Dedifferentiated amniotic fluid mesenchymal stem cell (primary cell): ENCODE data around the gene INSRR.

ENCODE experiments used
- DNase-seq: peaks from one replicate; pipeline ENCODE4 v3.0.0-alpha.2; 2016; ENCODE audit errors: extremely low spot score

The INSRR gene

DNA sequence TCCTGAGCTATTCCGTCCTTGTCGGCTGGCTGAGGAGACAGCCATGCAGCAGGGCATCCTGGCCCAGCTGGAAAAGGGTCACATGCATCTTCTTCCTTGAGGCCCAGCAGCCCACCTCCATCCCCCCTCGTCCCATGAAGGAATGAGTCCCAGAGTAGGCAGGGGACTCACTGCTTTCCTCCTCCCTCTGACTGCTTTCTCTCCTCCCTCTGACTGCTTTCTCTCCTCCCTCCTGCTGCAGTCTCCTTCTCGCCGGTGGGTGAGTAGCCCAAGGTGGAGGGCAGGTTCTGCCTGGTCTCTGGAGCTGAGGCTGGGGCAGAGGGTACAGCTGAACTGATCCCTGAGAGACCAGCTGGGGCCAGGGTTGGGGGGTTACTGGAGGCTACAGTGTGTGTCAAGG lies 15.2 kb upstream of the INSRR start:
- DNase-seq, result no peak

DNA sequence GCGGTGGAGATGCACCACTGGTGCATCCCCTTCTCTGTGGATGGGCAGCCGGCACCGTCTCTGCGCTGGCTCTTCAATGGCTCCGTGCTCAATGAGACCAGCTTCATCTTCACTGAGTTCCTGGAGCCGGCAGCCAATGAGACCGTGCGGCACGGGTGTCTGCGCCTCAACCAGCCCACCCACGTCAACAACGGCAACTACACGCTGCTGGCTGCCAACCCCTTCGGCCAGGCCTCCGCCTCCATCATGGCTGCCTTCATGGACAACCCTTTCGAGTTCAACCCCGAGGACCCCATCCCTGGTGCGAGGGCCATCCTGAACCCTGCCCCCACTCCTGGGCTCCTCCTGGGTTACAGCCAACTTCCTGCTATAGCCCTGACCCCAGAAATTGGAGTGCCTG lies 14.7 kb upstream of the INSRR start:
- DNase-seq, result no peak

DNA sequence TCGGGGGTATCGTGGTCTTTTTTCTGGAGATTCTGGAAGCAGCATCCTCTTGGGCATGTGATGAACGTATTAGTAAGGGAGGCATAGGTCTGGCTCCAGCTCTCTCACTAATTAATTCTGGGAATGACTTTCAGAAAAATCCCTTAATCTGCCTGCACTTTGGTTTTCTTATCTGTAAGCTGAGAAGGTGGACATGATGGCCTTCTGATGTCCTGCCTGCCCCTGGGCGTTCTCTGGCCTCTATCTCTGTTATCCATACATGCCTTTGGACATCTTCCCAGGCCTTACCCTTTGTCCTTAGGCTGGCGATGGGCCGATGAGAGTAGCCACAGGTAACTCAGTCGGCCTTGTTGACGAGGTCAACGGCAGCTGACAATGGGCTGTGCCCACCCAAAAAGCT lies 10.5 kb upstream of the INSRR start:
- DNase-seq, result no peak

DNA sequence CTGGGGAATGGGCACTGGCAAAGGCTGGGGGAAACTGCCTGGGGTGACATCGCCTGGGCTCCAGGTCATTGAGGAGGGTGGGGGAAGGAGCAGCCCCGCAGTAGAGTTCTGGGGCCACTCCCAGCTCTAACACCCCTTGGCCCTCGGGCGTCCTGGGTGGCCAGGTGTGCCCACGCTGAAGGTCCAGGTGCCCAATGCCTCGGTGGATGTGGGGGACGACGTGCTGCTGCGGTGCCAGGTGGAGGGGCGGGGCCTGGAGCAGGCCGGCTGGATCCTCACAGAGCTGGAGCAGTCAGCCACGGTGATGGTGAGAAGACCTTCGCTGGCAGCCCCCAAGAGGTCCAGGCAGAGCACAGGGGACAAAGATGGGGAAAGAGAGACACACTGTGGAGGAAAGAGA lies 9.4 kb upstream of the INSRR start:
- DNase-seq, result no peak

DNA sequence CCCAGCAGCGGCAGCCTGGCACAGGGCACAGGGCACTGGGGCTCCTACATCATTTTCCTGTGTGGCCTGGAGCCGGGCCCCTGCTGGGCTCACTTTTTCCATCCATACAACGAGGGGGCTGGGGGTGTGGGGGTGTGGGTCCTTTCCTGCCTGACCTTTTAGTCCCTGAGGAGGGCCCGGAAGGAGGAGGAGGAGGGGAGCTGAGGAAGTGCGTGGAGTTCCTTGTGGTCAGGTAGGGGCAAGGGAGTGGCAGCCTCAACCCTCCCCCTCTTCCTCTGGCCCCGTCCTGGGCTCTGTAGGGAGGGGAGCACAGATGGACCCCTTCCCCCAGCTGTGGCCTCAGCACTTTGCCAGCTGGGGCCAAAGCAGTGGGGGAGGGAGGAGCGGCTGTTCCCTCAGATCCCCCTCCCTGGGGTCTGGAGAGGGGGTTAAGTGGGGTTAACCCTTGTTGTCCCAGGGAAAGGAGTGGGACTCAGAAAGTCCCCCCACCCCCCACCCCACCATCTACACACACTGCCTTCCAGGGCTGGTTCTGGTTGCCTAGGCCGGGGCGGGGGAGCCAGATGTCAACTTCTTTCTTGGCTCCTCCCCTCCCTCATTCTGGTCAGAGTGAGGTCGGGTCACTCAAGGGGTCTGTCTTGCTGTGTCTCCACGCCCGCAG lies 7.5 kb upstream of the INSRR start:
- no peak for DNase-seq

DNA sequence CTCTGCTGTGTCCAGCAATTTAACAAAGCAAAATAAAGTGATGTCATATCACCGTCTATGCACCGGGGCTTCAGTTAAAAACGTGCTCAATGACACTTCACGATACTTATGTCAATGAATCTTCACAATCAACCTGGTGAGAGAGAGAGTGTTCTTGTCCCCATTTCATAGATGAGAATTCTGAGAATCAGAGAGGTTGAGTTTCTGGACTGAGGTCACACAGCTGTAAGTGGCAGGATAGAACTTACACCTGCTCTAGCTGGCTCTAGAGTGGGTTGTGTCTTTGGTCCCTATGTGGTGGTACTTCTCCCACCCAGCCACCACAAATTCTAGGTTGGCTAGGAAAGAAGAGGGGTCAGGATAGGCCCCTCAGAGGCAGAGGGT lies 6.9 kb upstream of the INSRR start:
- DNase-seq, result no peak

DNA sequence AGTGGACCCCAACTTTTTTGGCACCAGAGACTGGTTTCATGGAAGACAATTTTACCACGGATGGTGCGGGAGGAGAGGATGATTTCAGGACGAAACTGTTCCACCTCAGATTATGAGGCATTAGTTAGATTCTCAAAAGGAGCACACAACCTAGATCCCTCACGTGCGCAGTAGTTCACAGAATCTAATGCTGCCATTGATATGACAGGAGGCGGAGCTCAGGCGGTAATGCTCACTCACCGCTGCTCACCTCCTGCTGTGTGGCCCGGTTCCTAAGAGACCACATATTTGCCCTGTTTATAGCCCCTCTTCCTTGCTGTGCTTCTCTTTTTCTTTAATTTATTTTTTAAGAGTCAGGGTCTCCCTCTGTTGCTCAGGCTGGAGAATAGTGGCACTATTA lies 6.3 kb upstream of the INSRR start:
- DNase-seq, result no peak

DNA sequence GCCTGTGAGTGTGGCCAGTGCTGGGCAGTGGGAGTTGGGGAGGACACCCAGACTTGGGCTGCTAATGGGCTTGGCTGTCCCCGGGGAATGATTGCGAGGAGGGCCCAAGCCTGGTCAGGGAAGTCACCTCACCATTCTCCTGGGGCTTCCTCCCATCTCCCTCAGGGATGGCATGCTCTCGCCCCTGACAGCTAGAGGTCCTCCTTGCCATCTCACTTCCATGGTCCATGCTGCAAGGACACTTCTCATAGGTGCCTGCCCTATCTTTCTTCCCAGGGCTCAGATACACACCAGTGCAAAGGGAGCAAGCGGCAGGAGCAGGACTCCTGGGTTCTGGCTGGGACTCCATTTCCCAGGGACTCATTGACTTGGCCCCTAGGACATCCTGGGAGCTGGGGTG lies 5.9 kb upstream of the INSRR start:
- no peak for DNase-seq

DNA sequence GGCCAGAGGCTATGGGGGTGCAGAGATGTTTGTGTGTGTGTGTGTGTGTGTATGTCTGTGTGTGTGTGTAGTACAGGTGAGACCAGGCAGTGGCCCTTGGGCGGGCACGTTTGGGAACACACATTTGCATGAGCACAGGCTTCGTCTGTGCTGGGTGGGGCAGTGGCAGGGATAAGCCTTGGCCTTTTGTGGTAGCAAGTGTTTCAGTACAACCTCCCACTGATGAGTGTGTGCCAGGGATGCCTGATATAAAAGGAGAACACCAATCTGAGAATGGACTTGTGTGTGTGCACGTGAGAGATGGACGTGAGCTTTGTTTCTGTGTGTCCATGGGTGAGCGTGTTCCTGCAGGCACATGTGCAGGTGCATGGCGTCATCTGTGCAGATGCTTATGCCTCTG lies 4.7 kb upstream of the INSRR start:
- no peak for DNase-seq

DNA sequence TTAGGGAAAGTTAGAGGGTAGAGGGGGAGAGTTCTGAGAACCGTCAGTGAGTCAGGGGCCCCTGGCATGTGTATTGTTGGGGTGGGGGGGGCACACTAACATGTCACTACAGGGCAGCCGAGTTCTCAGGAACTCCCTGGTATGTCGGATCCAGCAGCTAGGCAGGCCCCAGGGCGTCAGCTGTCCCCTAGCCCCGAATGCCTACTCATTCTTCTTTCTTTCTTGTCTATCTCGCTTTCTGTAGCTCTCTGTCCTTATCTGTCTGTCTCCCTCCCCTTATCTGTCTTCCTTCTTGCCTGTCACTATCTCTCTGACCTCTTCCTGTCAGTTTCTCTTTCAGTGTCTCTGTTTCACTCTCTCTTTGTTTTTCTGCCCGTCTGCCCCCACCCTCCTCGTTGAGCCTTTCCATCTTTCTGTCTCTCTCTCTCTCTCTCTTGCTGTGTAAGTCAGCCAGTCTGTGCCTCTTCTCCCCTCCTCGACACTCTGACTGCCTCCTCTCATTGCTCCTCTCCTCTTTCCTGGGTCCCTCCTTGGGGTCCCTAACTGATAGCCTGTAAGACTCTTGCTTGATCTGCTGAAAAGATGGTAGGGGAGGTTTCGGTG lies 4.2 kb upstream of the INSRR start:
- DNase-seq, result no peak

DNA sequence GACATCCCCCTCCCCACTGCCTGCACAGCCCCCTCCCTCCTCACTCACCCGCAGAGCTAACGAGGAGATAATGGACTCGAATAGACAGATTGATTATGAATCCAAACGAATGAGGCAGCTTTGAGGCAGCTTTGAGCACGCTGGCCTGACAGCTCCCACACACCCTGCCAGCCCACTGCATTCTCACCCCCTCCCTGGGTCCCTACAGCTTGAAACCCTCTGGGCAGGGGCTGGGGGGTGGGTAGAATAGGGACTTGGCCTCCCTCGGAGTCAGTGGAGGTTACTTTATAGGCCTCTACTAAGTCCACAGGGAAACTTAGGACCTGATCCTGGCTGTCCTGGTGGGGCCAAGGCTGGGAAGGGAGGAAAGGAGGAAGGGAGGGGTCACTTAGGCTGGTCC lies 3.7 kb upstream of the INSRR start:
- DNase-seq, result no peak

DNA sequence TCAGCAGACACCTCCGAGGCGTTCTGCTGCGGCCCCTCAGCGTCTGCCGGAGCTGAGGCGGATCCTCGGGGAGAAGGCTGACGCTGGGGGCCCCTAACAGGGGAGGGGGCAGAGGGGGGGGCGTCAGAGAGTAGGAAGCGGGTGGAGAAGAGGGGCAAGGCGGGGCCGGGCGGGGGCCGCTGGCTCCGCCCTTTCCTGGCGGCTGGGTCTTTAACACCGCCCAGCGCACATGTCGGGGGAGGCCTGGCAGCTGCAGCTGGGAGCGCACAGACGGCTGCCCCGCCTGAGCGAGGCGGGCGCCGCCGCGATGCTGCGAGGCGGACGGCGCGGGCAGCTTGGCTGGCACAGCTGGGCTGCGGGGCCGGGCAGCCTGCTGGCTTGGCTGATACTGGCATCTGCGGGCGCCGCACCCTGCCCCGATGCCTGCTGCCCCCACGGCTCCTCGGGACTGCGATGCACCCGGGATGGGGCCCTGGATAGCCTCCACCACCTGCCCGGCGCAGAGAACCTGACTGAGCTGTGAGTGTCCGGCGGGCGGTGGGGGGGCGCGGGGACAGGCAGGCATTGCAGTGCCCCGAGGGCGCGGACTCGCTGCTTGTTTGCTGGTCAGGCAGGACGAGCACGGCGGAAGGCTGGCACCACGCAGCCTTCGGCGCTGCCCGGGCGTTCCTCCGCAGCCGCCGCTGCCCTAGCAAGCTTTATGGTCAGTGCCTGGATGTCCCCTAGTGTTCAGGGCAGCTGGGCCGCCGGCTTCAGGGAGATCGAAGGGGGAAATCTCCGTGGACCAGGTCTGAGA lies 1.9 kb upstream of the INSRR start, which contains the start of gene NTRK1:
Gene NTRK1, plus strand, starts transcription at position 238 of the 796 bp plus-strand sequence. Its CDS starts 70 bp downstream, at position 308.
- DNase-seq, result no peak

DNA sequence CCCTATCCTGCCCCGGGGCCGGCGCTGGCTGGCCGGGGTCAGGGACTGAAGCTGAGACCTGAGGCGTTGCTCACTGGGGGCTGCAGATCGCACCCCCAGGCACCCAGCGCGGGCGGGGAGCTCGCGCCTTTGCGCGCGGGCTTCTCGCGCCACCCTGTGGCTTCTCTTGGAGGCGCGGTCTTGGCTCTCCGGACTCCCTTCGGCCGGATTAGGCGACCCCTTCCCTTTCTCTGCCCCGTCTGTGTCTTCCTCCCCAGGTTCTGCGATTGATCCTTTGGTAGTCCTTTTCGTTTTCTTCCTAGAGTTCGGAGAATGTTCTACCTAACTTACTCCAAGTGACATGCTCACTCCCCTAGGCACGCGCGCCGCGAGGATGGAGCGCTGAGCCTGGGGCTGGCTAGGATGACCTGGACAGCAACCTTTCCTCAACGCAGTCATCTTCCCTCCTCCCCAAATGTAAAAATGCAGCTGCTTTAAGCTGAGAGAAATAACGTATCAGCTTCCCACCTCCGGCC lies 1.3 kb upstream of the INSRR start:
- DNase-seq, result peak; percentile 22

DNA sequence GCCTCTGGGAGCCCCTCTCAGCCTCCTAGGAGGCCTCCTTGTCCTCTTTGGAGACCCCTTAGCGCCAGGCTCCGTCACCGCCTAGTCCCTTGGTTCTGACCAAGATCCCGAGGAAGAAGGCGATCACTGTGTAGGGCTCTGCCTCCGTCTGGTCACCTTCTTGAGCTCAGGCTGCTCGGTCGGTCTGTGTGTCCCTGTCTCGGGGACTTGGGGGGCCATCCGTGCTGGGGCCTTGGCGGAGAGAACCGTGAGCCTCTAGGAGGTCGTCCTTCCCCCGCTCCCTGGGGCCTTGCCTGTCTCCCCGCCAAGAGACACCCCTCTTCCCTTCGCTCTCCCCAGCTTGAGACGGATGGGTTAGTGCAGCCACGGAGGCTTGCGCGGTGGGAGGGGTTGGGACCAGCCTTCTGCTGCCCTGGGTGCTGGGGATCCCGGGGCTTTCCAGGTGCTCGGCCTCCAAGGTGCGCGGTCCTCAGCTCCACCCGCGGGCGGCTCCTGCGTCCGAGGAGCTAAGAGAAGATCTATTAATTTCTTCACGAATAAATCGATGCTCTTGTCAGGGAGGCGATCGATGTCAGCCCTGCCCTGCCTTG lies 701 bp upstream of the INSRR start:
- no peak for DNase-seq

DNA sequence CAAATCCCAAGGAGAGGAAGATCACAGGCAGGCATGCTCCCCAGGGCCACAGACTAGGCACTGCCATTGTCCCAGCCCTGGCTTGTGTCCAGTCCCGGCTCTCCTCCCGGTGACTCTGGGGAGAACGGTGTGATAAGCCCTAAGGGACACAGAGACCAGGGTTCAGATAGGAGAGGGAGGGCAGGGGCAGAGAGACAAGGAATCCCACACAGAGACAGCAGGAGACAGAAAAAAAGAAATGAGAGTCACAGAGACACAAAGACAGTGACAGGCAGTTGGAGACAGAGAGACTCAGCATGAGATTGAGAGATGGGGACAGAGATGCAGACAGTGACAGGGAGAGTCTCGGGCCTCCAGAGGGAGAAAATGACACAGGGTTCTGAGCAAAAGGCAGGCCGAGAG lies 361 bp downstream of the INSRR start:
- no peak for DNase-seq

DNA sequence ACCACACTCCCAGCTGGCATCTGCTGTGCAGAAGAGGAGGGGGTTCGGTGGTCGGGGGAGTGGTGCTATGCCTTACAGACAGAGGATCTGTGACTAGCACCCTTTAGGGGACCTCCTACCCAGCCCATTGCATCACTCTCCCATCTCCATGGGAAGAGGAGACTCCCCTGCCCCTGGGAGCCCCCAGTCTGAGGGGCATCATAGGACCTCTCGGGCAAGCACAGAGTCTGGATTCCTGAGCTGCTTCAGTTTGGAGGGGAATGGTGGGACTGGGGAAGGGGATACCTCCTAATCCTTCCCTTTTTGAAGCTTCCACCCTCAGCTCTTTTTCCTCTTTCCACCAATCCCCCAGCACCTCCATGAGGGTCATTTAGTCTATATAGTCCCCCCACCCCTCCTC lies 1.4 kb downstream of the INSRR start:
- DNase-seq, result no peak

DNA sequence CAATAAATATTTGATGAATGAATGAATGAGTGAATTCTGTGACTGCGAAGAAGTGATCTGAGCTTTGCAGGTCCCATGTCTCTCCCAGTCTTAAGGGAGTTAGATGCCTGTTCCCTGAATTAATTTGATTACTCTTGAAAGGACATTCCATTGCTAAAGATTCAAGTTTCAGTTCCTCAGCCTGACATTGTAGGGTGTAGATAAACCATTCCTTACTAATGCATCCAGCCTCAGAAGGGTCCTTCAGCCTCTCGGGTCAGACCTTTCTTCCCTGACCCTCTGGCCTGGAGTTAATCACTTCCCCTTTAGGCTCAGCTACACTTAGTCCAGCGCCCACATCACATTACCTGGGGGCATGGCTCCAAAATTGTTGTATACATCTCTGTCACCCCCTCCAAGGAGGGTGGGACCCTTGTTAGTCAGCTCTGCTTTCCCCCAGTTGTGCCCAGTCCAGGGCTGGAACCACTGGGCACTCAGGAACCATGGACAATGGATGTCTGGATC lies 2.6 kb downstream of the INSRR start:
- no peak for DNase-seq

DNA sequence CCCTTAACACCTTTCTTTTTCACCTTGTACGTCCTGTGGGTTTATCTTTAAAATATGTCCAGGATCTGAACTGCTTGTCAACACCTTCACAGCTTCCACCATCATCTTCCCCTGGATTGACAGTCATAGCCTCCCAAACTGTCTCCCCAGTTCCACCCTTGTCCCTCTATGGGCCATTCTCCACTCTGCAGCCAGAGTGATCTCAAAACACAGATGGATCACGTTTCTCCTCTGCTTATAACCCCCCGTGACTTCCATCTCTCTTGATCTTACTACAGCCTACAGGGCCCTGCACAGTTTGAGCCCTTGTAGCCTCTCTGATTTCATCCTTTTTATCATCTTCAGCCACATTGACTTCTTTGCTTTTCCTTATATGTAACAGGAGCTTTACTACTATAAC lies 4.3 kb downstream of the INSRR start:
- no peak for DNase-seq

DNA sequence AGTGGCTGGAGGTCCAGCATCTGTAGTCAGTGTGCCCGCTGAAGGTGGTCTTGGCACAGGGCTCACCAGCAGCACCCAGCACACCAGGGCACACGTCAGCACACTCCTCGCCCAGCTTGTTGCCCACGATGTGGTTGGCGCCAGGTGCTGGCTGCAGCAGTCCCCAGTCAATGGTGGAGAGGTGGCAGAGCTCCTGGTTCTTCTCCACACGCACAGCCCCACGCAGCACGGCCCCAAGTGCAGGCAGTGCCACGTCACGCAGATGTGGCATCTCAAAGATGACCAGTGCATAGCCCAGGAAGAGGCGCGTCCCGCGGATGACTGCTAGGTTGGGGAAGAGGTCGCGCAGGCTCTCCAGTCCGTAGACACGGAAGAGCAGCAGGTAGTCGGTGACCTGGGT lies 5.2 kb downstream of the INSRR start:
- no peak for DNase-seq

DNA sequence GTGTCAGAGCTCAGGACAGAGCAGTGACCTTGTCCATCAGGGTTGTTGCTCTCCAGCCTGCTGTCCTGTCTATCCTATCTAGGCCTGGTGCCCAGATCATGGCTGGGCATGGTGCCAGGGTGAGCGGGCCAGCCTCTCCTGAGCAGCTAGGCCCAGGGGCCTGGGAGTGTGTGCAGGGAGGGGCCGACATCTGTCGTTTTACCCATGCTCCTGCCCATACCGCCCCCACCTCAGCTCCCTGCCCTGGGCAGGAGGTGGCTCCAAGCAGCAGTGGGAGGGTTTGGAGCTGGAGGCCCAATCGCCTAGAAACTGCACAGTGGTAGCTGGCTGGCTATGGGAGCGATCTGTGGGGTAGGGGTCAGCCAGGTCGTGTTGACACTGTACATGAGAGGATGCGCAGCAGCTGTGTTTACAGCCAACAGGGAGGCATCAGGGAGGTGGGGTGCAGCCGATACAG lies 6.5 kb downstream of the INSRR start:
- DNase-seq, result no peak

DNA sequence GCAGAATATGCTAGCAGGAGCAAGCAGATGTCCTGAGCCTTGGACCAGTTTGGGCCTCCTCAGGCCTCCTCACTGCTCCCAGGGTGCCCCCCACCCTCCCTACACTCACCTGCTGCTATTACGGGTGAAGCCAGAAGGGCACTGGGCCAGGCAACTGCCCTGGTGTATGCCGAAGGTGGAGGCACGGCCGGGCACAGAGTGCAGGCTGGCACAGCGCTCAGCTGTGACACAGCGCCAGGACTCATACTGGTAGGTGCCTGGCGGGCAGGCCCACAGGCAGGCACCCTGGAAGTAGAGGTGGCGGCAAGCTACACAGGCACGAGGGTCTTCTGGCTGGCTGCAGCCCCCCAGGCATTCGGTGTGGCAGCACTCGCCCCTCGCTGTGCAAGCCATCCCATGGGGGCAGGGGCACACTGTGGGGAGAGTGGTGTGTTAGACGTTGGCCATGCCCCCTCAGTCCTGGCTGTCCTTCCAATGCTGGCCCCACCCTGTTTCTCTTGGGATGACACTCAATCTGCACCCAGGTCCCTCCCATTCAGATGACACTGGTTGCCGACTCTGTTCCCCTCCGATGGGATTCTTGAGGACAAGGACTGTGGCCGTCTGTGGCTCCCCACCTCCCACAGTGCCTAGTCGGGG lies 7.0 kb downstream of the INSRR start:
- no peak for DNase-seq

DNA sequence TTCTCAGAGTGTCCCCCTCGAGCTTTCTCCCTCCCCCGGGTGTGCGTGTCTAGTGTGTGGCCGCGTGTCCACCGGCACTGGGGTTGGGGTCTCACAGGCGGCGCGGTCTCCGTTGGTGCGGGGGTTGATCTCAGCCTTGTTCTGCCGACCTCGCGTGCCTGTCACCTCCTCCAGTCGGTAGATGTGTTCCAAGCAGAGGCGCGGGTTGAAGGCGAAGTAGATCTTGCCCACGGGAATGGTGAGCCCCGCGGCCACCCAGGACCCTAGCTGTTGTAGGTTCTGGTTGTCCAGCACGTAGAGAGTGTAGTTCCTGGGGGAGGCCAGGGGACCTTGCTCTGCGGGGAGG lies 9.8 kb downstream of the INSRR start:
- DNase-seq, result no peak
